ENCODE results near the gene CDCA5.

GRCh38 chr11:65057526-65057925 lies 26.3 kb downstream of the CDCA5 start:
- TF ChIP-seq, protein P1, sequence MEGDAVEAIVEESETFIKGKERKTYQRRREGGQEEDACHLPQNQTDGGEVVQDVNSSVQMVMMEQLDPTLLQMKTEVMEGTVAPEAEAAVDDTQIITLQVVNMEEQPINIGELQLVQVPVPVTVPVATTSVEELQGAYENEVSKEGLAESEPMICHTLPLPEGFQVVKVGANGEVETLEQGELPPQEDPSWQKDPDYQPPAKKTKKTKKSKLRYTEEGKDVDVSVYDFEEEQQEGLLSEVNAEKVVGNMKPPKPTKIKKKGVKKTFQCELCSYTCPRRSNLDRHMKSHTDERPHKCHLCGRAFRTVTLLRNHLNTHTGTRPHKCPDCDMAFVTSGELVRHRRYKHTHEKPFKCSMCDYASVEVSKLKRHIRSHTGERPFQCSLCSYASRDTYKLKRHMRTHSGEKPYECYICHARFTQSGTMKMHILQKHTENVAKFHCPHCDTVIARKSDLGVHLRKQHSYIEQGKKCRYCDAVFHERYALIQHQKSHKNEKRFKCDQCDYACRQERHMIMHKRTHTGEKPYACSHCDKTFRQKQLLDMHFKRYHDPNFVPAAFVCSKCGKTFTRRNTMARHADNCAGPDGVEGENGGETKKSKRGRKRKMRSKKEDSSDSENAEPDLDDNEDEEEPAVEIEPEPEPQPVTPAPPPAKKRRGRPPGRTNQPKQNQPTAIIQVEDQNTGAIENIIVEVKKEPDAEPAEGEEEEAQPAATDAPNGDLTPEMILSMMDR (IDR thresholded peaks at IDR 0.05) = no peak
- TF ChIP-seq POLR2A (IDR thresholded peaks at IDR 0.05) = no peak

All from Peyer's patch (tissue), 4 donors.